GM12878 (cell line): ENCODE data around the gene PRKRA. TPM values are rescaled to one million over a fixed set of nuclear protein-coding genes. Genes with fewer than 3 reads are reported as not detected.

Experiments used
- ATAC-seq: fragments of 200-7000 bp; cut with Tn5 transposase; 3 replicates; pipeline ENCODE4 v1.9.1; 2020; ENCODE audit warnings: mild to moderate bottlenecking, moderate library complexity
- BruUV-seq: library from RNA; stranded (reverse); fragments of 400-500 nt; replicated peaks from 2 replicates; lab custom pipeline; 2021; lab: Mats Ljungman, UMichigan
- CTCF ChIA-PET: fragments of 300-600 bp; sonication (Branson Sonifier 250); formaldehyde crosslinking; extraction: SDS; loops from one replicate; lab custom pipeline; 2021; ENCODE audit warnings: inconsistent platforms; lab: Yijun Ruan, JAX
- POLR2A ChIA-PET: fragments of 350-600 bp; formaldehyde crosslinking; extraction: SDS; loops from one replicate; lab custom pipeline; 2021; ENCODE audit warnings: inconsistent platforms; lab: Charles Lee
- RAD21 ChIA-PET: fragments of 300-600 bp; sonication (Branson Sonifier 250); formaldehyde crosslinking; loops from one replicate; lab custom pipeline; 2023; ENCODE audit warnings: antibody characterized with exemption; ENCODE audit not compliant: unreplicated experiment; lab: Charles Lee
- SMC1A ChIA-PET: fragments of 300-600 bp; sonication (Branson Sonifier 250); formaldehyde crosslinking; loops from one replicate; lab custom pipeline; 2023; ENCODE audit not compliant: unreplicated experiment, uncharacterized antibody; lab: Charles Lee
- DNase-seq: peaks from one replicate; pipeline ENCODE4 v3.0.0-alpha.2; 2011; ENCODE audit warnings: low read depth, low spot score
- FAIRE-seq: peaks from 3 replicates; lab custom pipeline; 2011; peaks lifted over from hg19 to GRCh38; lab: Jason Lieb, UNC
- H2AFZ ChIP-seq: 2 replicates; pipeline ENCODE4 v1.6.0; 2011; ENCODE audit warnings: low read depth, low read length, control low read depth; ENCODE audit not compliant: control insufficient read depth
- H3K27ac ChIP-seq: 2 replicates; pipeline ENCODE4 v1.5.1; 2011; ENCODE audit warnings: control low read depth; ENCODE audit not compliant: control insufficient read depth, insufficient read depth
- H3K27me3 ChIP-seq, 2 experiments: replicated peaks in 1 of 2; 2 replicates each; pipeline versions ENCODE4 v1.6.0 to v1.6.1; 2011; ENCODE audit warnings: low read length in 1 of 2; ENCODE audit not compliant: control insufficient read depth in 2 of 2, insufficient read depth in 2 of 2
- H3K36me3 ChIP-seq, 2 experiments: 2 replicates each; pipeline ENCODE4 v1.5.1; 2011; ENCODE audit warnings: low read length in 1 of 2; ENCODE audit not compliant: control insufficient read depth in 2 of 2, insufficient read depth in 2 of 2
- H3K4me1 ChIP-seq: 2 replicates; pipeline ENCODE4 v1.6.1; 2011; ENCODE audit warnings: mild to moderate bottlenecking, low read length, moderate library complexity, mixed read lengths; ENCODE audit not compliant: control insufficient read depth, insufficient read depth
- H3K4me2 ChIP-seq: 2 replicates; pipeline ENCODE4 v1.6.0; 2011; ENCODE audit warnings: control low read depth; ENCODE audit not compliant: control insufficient read depth, insufficient read depth
- H3K4me3 ChIP-seq: fragments of 200-600 bp; sonication (generic); 2 replicates; pipeline ENCODE4 v1.5.1; 2016
- H3K79me2 ChIP-seq: 2 replicates; pipeline ENCODE4 v1.6.0; 2011; ENCODE audit warnings: low read length; ENCODE audit not compliant: control insufficient read depth, insufficient read depth
- H3K9ac ChIP-seq: 2 replicates; pipeline ENCODE4 v1.8.0; 2011; ENCODE audit warnings: low read length, control low read depth, mixed read lengths; ENCODE audit not compliant: control insufficient read depth, insufficient read depth
- H3K9me3 ChIP-seq: replicated peaks from 3 replicates; pipeline ENCODE4 v1.5.1; 2011; ENCODE audit warnings: mild to moderate bottlenecking, low read length; ENCODE audit not compliant: control insufficient read depth, insufficient read depth
- H4K20me1 ChIP-seq: 2 replicates; pipeline ENCODE4 v1.6.0; 2011; ENCODE audit not compliant: control insufficient read depth, insufficient read depth
- CBFB ChIP-seq: IDR thresholded peaks from 2 replicates; pipeline ENCODE4 v1.6.1; 2016; ENCODE audit warnings: antibody characterized with exemption, low read depth
- CREM ChIP-seq: IDR thresholded peaks from 2 replicates; pipeline ENCODE4 v1.6.1; 2014; ENCODE audit warnings: antibody characterized with exemption, low read depth
- IRF4 ChIP-seq: IDR thresholded peaks from 2 replicates; pipeline ENCODE4 v1.6.1; 2011; ENCODE audit warnings: low read depth, low read length
- JUND ChIP-seq: IDR thresholded peaks from 2 replicates; pipeline ENCODE4 v1.6.1; 2012; ENCODE audit warnings: low read depth, mild to moderate bottlenecking, low read length, improper control_type of control experiment, moderate library complexity
- KAT2A ChIP-seq: conservative IDR thresholded peaks from 2 replicates; pipeline ENCODE4 v1.6.1; 2011; ENCODE audit warnings: low read depth, low read length; ENCODE audit not compliant: control insufficient read depth
- MAX ChIP-seq: IDR thresholded peaks from 2 replicates; pipeline ENCODE4 v1.6.1; 2012; ENCODE audit warnings: low read depth, low read length, improper control_type of control experiment
- PKNOX1 ChIP-seq: fragments of 450-650 bp; IDR thresholded peaks from 2 replicates; pipeline ENCODE4 v1.6.1; 2016; ENCODE audit warnings: mild to moderate bottlenecking
- ZBTB40 ChIP-seq: fragments of 450-650 bp; IDR thresholded peaks from 2 replicates; pipeline ENCODE4 v1.6.1; 2016; ENCODE audit warnings: mild to moderate bottlenecking, moderate library complexity, borderline replicate concordance
- ZNF207 ChIP-seq: fragments of 450-650 bp; IDR thresholded peaks from 2 replicates; pipeline ENCODE4 v1.6.1; 2014; ENCODE audit warnings: antibody characterized with exemption, mild to moderate bottlenecking, borderline replicate concordance
- ZNF592 ChIP-seq: fragments of 450-650 bp; IDR thresholded peaks from 2 replicates; pipeline ENCODE4 v1.6.1; 2017; ENCODE audit warnings: mild to moderate bottlenecking, moderate library complexity
- WGBS: methylation state at CpG from one replicate; pipeline ENCODE4 v1.1.6; 2016; ENCODE audit warnings: low lambda C conversion rate; ENCODE audit not compliant: insufficient replicate concordance, insufficient coverage; ENCODE audit errors: missing lambda C conversion rate; 5-methylcytosine and 5-hydroxymethylcytosine counted together
- in situ Hi-C: fragments of 300-500 bp; cut with MboI; formaldehyde crosslinking; loops from 9 replicates; pipeline ENCODE4 v1.14.3; 2018; ENCODE audit warnings: mixed read lengths
- intact Hi-C: fragments of 100-400 bp; cut with micrococcal nuclease; formaldehyde crosslinking; loops from one replicate; pipeline ENCODE4 v1.14.2; 2022; ENCODE audit not compliant: unreplicated experiment
- polyA plus RNA-seq, 11 experiments: library from polyadenylated mRNA; depleted of rRNA in 4 of 11; unstranded in 6 of 11; stranded (reverse) in 5 of 11; fragments of >200 nt; fragmentation: Nextera tagmentation in 4 of 11; fragmentation: Illumina TruSeq in 1 of 11; extraction: Ambion mirVana in 4 of 11; extraction: Trizol in 1 of 11; gene quantifications; 1 replicate in 1 of 11; 2 replicates in 10 of 11; pipeline versions ENCODE4 v1.2.1 to v1.2.3, GENCODE V29; 2011 to 2016; ENCODE audit warnings: inconsistent platforms in 2 of 11, missing spikeins in 2 of 11, low read depth in 1 of 11
- total RNA-seq, 4 experiments: library from RNA; depleted of rRNA in 3 of 4; stranded (reverse); fragments of >200 nt in 3 of 4; fragmentation: Illumina TruSeq in 1 of 4; extraction: Trizol in 1 of 4; gene quantifications; 2 replicates each; pipeline versions ENCODE4 v1.2.1 to v1.2.3, GENCODE V29; 2013 to 2021

PRKRA gene
- total and polyA plus RNA-seq, 10 of the 15 experiments (the other 5 are each of a cell fraction or from before 2014, with no cell fraction given) = 19.1 to 75.6 (median 51.7) TPM

- no peak overlapping the region for H3K27ac ChIP-seq
- no peaks in the 10 kb centered on the region for H3K79me2 ChIP-seq
- ChIA-PET SMC1A (interaction anchor here (0.6 to 2.0 kb wide), 6 partner anchors 10 to 79 kb away, joined by 3 to 5 read pairs (median 4); no protein-coding TSS in a partner anchor), RAD21 (interaction anchor here (0.8 kb wide), 1 partner anchor 43 kb away, joined by 4 read pairs; no protein-coding TSS in a partner anchor), CTCF (interaction anchor here (0.7 to 1.5 kb wide), 4 partner anchors 10 to 226 kb away, joined by 3 to 4 read pairs (median 3); no protein-coding TSS in a partner anchor), POLR2A (interaction anchor here (0.7 to 1.0 kb wide), 2 partner anchors 14 to 59 kb away, joined by 3 to 4 read pairs; no protein-coding TSS in a partner anchor)
- DNase-seq = no peak
- H3K4me3 ChIP-seq = no peak overlapping the region
- no peaks in the 10 kb centered on the region for H3K36me3 ChIP-seq
- H2AFZ ChIP-seq = no peak overlapping the region
- BruUV-seq = no TSS peak
- no peaks in the 10 kb centered on the region for H3K4me1 ChIP-seq
- no peak overlapping the region for H3K9ac ChIP-seq
- no peaks in the 10 kb centered on the region for H3K27me3 ChIP-seq
- no peak for FAIRE-seq
- WGBS = 91% methylated on average over 11 of the region's 11 CpGs
- no peak overlapping the region for H3K4me2 ChIP-seq
- no peaks in the 10 kb centered on the region for H3K9me3 ChIP-seq
- intact Hi-C loops (no loop called here), in situ Hi-C loops (no loop called here)
- H4K20me1 ChIP-seq = no peaks in the 10 kb centered on the region
- no peak for ATAC-seq
- TF ChIP-seq ZBTB40 (no peak), PKNOX1 (no peak), KAT2A (no peak), ZNF207 (no peak), MAX (no peak), IRF4 (no peak), JUND (no peak), CBFB (no peak), ZNF592 (no peak), CREM (no peak)
These were observed 6.5 kb upstream of the PRKRA start for GRCh38 chr2:178457390-178457886.
